LNCaP clone FGC (cell line): ENCODE results near the gene PUS1.

Experiments used
- DNase-seq: peaks from one replicate; pipeline ENCODE4 v3.0.0-alpha.2; 2011; ENCODE audit warnings: low read depth
- H3K4me3 ChIP-seq: 2 replicates; pipeline ENCODE4 v1.5.1; 2011; ENCODE audit warnings: mild to moderate bottlenecking, low read depth, low read length, control low read depth
- TF ChIP-seq, protein P1 (sequence below): IDR thresholded peaks from 2 replicates; pipeline ENCODE4 v1.5.1; 2012; ENCODE audit warnings: mild to moderate bottlenecking; ENCODE audit not compliant: control insufficient read depth, insufficient read depth; ENCODE audit errors: extremely low read depth

The PUS1 gene

DNA sequence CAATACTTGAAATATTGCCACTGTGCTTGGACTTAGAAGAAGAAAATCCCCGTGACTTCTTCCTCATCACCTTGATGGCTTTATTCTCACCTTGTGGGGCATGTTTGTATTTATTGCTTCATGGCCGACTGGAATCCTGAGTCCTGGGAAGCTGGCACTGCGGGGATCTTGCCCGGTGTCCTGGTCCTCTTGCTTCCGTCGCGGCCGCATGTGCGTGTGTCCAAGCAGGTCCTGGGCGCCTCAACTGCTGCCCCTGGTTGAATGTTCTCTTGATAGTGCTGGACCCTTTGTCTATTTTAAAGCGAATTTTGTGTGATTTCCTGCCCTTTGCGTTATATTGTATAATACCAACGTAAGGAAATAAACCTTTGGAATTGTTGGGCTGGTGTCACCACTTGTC lies 6.3 kb upstream of the PUS1 start:
- H3K4me3 ChIP-seq: no peak overlapping the region
- TF ChIP-seq, protein P1, sequence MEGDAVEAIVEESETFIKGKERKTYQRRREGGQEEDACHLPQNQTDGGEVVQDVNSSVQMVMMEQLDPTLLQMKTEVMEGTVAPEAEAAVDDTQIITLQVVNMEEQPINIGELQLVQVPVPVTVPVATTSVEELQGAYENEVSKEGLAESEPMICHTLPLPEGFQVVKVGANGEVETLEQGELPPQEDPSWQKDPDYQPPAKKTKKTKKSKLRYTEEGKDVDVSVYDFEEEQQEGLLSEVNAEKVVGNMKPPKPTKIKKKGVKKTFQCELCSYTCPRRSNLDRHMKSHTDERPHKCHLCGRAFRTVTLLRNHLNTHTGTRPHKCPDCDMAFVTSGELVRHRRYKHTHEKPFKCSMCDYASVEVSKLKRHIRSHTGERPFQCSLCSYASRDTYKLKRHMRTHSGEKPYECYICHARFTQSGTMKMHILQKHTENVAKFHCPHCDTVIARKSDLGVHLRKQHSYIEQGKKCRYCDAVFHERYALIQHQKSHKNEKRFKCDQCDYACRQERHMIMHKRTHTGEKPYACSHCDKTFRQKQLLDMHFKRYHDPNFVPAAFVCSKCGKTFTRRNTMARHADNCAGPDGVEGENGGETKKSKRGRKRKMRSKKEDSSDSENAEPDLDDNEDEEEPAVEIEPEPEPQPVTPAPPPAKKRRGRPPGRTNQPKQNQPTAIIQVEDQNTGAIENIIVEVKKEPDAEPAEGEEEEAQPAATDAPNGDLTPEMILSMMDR: no peak
- DNase-seq: no peak

DNA sequence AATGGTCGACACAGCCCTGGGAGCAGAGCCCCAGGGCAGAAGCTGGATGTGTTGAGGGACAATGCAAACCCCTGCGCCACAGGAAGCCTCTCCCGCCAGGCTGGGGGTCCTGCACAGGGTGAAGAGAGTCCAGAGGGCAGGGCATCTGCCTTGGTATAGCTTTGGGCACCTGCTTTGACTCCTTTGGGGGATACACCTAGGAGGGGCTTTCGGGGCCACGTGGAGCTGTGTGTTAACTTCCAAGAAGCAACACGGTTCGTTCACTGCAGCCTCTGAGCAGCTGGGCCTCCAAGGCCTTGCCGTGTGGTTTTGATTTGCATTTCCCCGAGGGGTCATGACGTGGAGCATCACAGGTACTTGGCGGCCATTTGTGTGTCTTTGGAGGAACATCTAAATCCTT lies 5.8 kb upstream of the PUS1 start:
- TF ChIP-seq, protein P1: no peak
- no peak overlapping the region for H3K4me3 ChIP-seq
- DNase-seq: no peak

DNA sequence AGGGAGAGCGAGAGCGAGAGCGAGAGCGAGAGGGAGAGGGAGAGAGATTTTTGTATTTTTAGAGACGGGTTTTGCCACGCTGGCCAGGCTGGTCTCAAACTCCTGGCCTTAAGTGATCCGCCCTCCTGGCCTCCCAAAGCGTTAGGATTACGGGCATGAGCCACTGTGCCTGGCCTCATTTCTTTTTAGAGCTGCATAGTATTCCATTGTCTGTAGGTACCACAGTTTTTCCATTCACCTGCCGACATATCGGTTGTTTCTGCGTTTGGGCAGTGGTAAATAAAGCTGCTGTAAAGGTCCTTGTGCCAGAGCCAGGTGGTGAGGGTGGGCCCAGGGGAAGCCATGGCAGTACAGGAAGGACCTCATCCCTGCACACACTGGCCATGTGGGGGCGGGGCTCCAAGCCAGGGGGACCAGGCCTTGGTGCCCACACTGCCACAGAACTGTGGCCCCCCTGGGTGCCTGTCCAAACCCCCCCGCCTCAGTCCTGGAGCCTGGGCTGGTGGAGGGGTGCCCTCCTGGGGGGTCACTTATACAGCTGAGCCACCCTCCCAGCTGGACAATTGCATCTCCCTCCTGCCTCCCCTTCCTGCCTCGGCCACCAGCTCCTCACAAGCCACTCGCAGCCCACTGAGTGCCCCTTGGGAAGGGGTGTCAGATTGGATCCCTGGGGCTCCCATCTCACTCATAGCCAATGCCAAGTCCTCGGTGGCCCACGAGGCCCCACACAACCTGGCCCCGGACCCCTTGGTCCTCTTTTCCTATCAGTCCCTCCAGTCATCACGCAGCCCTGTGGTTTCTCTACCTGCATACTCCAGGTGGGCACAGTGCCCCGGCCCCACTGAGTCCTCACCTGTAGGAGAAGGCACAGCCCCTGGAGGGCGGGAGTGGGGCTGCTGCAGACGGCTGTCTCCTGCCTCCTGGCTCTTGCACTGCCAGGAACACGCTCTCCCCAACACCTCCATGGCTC lies 1.7 kb upstream of the PUS1 start:
- TF ChIP-seq, protein P1: no peak
- H3K4me3 ChIP-seq: no peak overlapping the region
- DNase-seq: no peak

DNA sequence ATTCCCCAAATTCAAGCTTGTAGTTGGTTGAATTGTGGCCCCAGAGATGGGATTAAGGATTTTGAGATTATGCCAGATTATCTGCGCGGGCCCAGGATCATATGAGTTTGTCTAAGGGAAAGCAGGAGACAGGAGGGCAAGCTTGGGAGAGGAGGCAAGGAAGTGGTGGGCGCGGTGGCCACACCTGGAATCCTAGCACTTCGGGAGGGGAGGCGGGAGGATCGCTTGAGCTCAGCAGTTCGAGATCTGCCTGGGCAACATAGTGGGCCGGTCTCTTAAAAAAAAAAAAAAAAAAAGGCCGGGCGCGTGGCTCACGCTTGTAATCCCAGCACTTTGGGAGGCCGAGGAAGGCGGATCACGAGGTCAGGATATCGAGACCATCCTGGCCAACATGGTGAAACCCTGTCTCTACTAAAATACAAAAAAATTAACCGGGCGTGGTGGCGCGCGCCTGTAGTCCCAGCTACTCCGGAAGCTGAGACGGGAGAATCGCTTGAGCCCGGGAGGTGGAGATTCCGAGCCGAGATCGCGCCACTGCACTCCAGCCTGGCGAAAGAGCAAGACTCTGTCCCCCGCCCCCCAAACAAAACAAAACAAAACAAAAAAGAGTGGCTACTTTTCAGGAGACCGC lies 881 bp upstream of the PUS1 start:
- H3K4me3 ChIP-seq: peak overlapping the region; percentile 95
- TF ChIP-seq, protein P1: no peak
- DNase-seq: no peak

DNA sequence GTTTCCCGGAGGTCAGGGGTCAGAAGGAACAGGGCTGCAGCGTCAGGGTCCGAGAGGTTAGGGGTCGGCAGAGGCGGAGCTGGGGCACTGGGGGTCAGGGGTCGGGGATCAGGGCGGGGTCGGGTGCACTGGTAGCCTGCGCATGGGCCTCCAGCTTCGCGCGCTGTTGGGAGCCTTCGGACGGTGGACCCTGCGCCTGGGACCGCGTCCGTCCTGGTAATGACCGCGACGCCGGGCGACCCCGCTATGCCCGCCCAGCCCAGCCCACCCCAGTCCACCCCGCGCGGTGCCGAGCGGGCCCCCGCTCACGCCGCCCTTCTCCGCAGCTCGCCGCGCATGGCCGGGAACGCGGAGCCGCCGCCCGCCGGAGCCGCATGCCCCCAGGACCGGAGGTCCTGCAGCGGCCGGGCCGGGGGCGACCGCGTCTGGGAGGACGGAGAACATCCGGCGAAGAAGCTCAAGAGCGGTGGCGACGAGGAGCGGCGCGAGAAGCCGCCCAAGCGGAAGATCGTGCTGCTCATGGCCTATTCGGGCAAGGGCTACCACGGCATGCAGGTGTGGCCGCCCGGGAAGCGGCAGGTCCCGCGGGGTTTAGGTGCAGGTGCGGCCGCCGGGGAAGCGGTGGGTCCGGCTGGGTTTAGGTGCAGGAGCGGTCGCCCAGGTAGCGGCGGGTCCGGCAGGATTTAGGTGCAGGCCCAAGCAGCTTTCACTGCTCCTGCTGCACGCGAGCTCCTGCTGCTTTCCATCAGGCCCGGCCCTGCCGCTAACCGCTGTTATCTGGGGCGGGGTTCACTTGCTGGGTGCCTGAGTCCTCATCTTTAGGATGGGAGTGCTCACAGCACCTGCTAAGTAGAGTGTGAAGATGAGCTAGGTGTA lies 743 bp downstream of the PUS1 start:
- DNase-seq: no peak
- TF ChIP-seq, protein P1: no peak
- peak overlapping the region; percentile 95 for H3K4me3 ChIP-seq

DNA sequence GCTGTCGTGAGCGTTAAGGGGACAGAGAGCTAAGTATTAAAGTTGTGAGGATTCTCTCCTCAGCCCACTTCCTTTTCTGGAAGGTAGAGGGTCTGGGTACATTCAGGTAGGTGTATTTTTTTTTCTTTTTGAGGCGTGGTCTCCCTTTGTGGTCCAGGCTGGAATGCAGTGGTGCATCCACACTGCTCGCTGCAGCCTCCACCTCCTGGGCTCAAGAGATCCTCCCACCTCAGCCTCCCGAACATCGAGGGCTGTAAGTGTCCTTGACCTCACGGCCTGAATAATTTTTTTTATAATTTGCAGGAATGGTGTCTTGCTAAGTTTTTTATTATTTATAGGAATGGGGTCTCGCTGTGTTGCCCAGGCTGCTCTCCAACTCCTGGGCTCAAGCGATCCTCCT lies 1.4 kb downstream of the PUS1 start:
- TF ChIP-seq, protein P1: no peak
- no peak for DNase-seq
- peak overlapping the region; percentile 95 for H3K4me3 ChIP-seq
